K562 (cell line): Measurements from ENCODE around the gene NOL12.

Experiments used
- FOXA1 ChIP-seq: fragments of 450-650 bp; IDR thresholded peaks from 2 replicates; pipeline ENCODE4 v1.6.1; 2016; ENCODE audit warnings: mild to moderate bottlenecking, borderline replicate concordance
- GABPA ChIP-seq: fragments of 200-800 bp; sonication (Bioruptor generic); conservative IDR thresholded peaks from 2 replicates; pipeline ENCODE4 v1.6.1; 2016; ENCODE audit warnings: low read depth, missing genetic modification characterization, missing compliant biosample characterization
- HDAC1 ChIP-seq, 2 experiments: fragments of 450-650 bp; IDR thresholded peaks; 2 replicates each; pipeline ENCODE4 v1.6.1; 2016 to 2017; ENCODE audit warnings: inconsistent platforms in 1 of 2, mild to moderate bottlenecking in 1 of 2, moderate library complexity in 1 of 2
- MCM2 ChIP-seq: fragments of 450-650 bp; IDR thresholded peaks from 2 replicates; pipeline ENCODE4 v1.6.1; 2017; ENCODE audit warnings: low read depth, mild to moderate bottlenecking
- PTBP1 ChIP-seq: fragments of 200-400 bp; formaldehyde crosslinking; IDR thresholded peaks from 2 replicates; pipeline ENCODE4 v1.6.1; 2017; ENCODE audit warnings: low read depth, low read length
- SIRT6 ChIP-seq: IDR thresholded peaks from one replicate; pipeline ENCODE4 v1.6.1; 2012; ENCODE audit warnings: low read depth, mild to moderate bottlenecking, control low read depth, inconsistent platforms, low read length, moderate library complexity
- TCF7L2 ChIP-seq: fragments of 150-350 bp; IDR thresholded peaks from 2 replicates; pipeline ENCODE4 v1.6.1; 2016; ENCODE audit warnings: low read depth, mild to moderate bottlenecking, low read length, moderate library complexity
- TF ChIP-seq, protein P1 (sequence below), 2 experiments: fragments of 450-650 bp; formaldehyde crosslinking in 1 of 2; IDR thresholded peaks; 2 replicates each; pipeline versions ENCODE4 v1.4.0 to v1.6.1; 2014 to 2020; ENCODE audit warnings: mild to moderate bottlenecking in 2 of 2, borderline replicate concordance in 1 of 2, low read depth in 1 of 2
- TF ChIP-seq, protein P2 (sequence below), 3 experiments: IDR thresholded peaks in 2 of 3; conservative IDR thresholded peaks in 1 of 3; 2 replicates each; pipeline ENCODE4 v1.5.1; 2011 to 2012; ENCODE audit warnings: low read length in 3 of 3, mild to moderate bottlenecking in 3 of 3, control low read depth in 2 of 3, improper control_type of control experiment in 1 of 3, inconsistent platforms in 1 of 3, low read depth in 1 of 3, mixed read lengths in 1 of 3, moderate library complexity in 1 of 3; ENCODE audit not compliant: insufficient read depth in 2 of 3
- TF ChIP-seq, protein P3 (sequence below), 2 experiments: fragments of 450-650 bp in 1 of 2; sonication (generic) in 1 of 2; formaldehyde crosslinking in 1 of 2; IDR thresholded peaks in 1 of 2; conservative IDR thresholded peaks in 1 of 2; 2 replicates each; pipeline versions ENCODE4 v1.6.1 to v1.8.1; 2016 to 2023; ENCODE audit warnings: mild to moderate bottlenecking in 2 of 2, moderate library complexity in 2 of 2, inconsistent platforms in 1 of 2, missing genetic modification reagents in 1 of 2
- TF ChIP-seq, protein P4 (sequence below): sonication (generic); formaldehyde crosslinking; IDR thresholded peaks from 2 replicates; pipeline ENCODE4 v1.9.0; 2022; ENCODE audit warnings: mild to moderate bottlenecking, missing genetic modification reagents

DNA sequence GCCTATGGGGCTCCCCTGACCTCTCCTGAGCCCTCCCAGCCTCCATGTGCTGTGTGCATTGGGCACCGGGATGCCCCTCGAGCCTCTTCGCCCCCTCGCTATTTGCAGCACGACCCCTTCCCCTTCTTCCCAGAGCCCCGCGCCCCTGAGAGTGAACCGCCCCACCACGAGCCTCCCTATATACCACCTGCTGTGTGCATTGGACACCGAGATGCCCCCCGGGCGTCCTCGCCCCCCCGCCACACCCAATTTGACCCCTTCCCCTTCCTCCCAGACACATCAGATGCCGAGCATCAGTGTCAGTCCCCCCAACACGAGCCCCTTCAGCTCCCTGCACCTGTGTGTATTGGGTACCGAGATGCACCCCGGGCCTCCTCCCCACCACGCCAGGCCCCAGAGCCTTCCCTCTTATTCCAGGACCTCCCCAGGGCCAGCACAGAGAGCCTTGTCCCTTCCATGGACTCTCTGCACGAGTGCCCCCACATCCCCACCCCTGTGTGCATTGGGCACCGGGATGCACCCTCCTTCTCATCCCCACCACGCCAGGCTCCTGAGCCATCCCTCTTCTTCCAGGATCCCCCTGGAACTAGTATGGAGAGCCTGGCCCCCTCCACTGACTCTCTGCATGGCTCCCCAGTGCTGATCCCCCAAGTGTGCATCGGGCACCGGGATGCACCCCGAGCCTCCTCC is 39.6 kb downstream of the NOL12 start:
- TF ChIP-seq, protein P1, sequence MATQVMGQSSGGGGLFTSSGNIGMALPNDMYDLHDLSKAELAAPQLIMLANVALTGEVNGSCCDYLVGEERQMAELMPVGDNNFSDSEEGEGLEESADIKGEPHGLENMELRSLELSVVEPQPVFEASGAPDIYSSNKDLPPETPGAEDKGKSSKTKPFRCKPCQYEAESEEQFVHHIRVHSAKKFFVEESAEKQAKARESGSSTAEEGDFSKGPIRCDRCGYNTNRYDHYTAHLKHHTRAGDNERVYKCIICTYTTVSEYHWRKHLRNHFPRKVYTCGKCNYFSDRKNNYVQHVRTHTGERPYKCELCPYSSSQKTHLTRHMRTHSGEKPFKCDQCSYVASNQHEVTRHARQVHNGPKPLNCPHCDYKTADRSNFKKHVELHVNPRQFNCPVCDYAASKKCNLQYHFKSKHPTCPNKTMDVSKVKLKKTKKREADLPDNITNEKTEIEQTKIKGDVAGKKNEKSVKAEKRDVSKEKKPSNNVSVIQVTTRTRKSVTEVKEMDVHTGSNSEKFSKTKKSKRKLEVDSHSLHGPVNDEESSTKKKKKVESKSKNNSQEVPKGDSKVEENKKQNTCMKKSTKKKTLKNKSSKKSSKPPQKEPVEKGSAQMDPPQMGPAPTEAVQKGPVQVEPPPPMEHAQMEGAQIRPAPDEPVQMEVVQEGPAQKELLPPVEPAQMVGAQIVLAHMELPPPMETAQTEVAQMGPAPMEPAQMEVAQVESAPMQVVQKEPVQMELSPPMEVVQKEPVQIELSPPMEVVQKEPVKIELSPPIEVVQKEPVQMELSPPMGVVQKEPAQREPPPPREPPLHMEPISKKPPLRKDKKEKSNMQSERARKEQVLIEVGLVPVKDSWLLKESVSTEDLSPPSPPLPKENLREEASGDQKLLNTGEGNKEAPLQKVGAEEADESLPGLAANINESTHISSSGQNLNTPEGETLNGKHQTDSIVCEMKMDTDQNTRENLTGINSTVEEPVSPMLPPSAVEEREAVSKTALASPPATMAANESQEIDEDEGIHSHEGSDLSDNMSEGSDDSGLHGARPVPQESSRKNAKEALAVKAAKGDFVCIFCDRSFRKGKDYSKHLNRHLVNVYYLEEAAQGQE (IDR thresholded peaks at IDR 0.05; ENCODE audit: borderline replicate concordance), result no peak
- TF ChIP-seq, protein P1 (CRISPR knock-in tag; IDR thresholded peaks at IDR 0.05; ENCODE audit: low read depth), result no peak
- no peak for TF ChIP-seq GABPA (tag)
- no peak for TF ChIP-seq HDAC1 (IDR thresholded peaks at IDR 0.05)
- TF ChIP-seq, protein P2, sequence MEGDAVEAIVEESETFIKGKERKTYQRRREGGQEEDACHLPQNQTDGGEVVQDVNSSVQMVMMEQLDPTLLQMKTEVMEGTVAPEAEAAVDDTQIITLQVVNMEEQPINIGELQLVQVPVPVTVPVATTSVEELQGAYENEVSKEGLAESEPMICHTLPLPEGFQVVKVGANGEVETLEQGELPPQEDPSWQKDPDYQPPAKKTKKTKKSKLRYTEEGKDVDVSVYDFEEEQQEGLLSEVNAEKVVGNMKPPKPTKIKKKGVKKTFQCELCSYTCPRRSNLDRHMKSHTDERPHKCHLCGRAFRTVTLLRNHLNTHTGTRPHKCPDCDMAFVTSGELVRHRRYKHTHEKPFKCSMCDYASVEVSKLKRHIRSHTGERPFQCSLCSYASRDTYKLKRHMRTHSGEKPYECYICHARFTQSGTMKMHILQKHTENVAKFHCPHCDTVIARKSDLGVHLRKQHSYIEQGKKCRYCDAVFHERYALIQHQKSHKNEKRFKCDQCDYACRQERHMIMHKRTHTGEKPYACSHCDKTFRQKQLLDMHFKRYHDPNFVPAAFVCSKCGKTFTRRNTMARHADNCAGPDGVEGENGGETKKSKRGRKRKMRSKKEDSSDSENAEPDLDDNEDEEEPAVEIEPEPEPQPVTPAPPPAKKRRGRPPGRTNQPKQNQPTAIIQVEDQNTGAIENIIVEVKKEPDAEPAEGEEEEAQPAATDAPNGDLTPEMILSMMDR (IDR thresholded peaks at IDR 0.05 in 2 of 3, conservative IDR thresholded peaks at IDR 0.05 in 1 of 3; ENCODE audit: insufficient read depth in 2 of 3, low read depth in 1 of 3, low read length in 3 of 3), result no peak
- no peak for TF ChIP-seq MCM2
- TF ChIP-seq TCF7L2, result no peak
- TF ChIP-seq, protein P3, sequence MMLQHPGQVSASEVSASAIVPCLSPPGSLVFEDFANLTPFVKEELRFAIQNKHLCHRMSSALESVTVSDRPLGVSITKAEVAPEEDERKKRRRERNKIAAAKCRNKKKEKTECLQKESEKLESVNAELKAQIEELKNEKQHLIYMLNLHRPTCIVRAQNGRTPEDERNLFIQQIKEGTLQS (IDR thresholded peaks at IDR 0.05), result no peak
- TF ChIP-seq, protein P3 (CRISPR knock-in tag; conservative IDR thresholded peaks at IDR 0.05), result no peak
- TF ChIP-seq, protein P4, sequence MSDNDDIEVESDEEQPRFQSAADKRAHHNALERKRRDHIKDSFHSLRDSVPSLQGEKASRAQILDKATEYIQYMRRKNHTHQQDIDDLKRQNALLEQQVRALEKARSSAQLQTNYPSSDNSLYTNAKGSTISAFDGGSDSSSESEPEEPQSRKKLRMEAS, result no peak
- no peak for TF ChIP-seq FOXA1
- no peak for TF ChIP-seq SIRT6
- TF ChIP-seq PTBP1, result no peak
